ENCODE measurements around the gene KHSRP.

Gene KHSRP

GRCh38 chr19:6427131-6427530 lies 2.5 kb upstream of the KHSRP start:
- H3K4me3 ChIP-seq (ENCODE audit: low read length): no peak overlapping the region
- H3K4me2 ChIP-seq (ENCODE audit: low read length): no peak overlapping the region
- no peaks in the 10 kb centered on the region for H3K9me2 ChIP-seq (replicated peaks; ENCODE audit: control insufficient read depth, low read length)
- peaks cover 19% of the 10 kb centered on the region for H4K20me1 ChIP-seq (ENCODE audit: control insufficient read depth, insufficient read depth, low read depth, low read length)
- H3K27ac ChIP-seq (ENCODE audit: low read depth, low read length): no peak overlapping the region
- H3K9me3 ChIP-seq (ENCODE audit: control insufficient read depth, insufficient read depth, low read length): peaks cover 6% of the 10 kb centered on the region; the same call in 1 of the 2 replicates
- TF ChIP-seq CTCF (IDR thresholded peaks at IDR 0.05; ENCODE audit: low read depth, low read length, poor library complexity, severe bottlenecking): no peak
- no peak for TF ChIP-seq EZH2phosphoT487 (IDR thresholded peaks at IDR 0.05; ENCODE audit: borderline replicate concordance, low read length)
- 0 out of 2 replicates have a peak, but pooled peaks cover 5% of the 10 kb centered on the region for H3F3A ChIP-seq (ENCODE audit: control insufficient read depth, insufficient read depth)
- H3K27me3 ChIP-seq (ENCODE audit: control insufficient read depth, low read length): no peaks in the 10 kb centered on the region
- H3K4me1 ChIP-seq (ENCODE audit: control insufficient read depth, low read length): peaks cover 40% of the 10 kb centered on the region
- peaks cover 22% of the 10 kb centered on the region for H3K36me3 ChIP-seq (ENCODE audit: control insufficient read depth, low read length)
- H3K79me2 ChIP-seq (ENCODE audit: control insufficient read depth, low read length): peaks cover 47% of the 10 kb centered on the region

GRCh38 chr19:6425732-6426620 lies 1.4 kb upstream of the KHSRP start:
- Histone ChIP-seq H3K9me3 (ENCODE audit: control insufficient read depth, insufficient read depth, low read length) (peaks cover 6% of the 10 kb centered on the region; the same call in 1 of the 2 replicates), H3K36me3 (ENCODE audit: control insufficient read depth, low read length) (peaks cover 34% of the 10 kb centered on the region), H3F3A (ENCODE audit: control insufficient read depth, insufficient read depth) (0 out of 2 replicates have a peak, but pooled peaks cover 5% of the 10 kb centered on the region), H3K4me2 (ENCODE audit: low read length) (peak overlapping the region; percentile 61), H4K20me1 (ENCODE audit: control insufficient read depth, insufficient read depth, low read depth, low read length) (peaks cover 29% of the 10 kb centered on the region), H3K79me2 (ENCODE audit: control insufficient read depth, low read length) (peaks cover 54% of the 10 kb centered on the region), H3K4me3 (ENCODE audit: low read length) (peak overlapping the region; percentile 56), H3K4me1 (ENCODE audit: control insufficient read depth, low read length) (peaks cover 35% of the 10 kb centered on the region), H3K9me2 (replicated peaks; ENCODE audit: control insufficient read depth, low read length) (no peaks in the 10 kb centered on the region), H3K27ac (ENCODE audit: low read depth, low read length) (peak overlapping the region; percentile 45), H3K27me3 (ENCODE audit: control insufficient read depth, low read length) (no peaks in the 10 kb centered on the region)
- TF ChIP-seq EZH2phosphoT487 (IDR thresholded peaks at IDR 0.05; ENCODE audit: borderline replicate concordance, low read length) (no peak), CTCF (IDR thresholded peaks at IDR 0.05; ENCODE audit: low read depth, low read length, poor library complexity, severe bottlenecking) (peak; percentile 47)

GRCh38 chr19:6424939-6425731 lies 524 bp upstream of the KHSRP start:
- H3K4me2 ChIP-seq (ENCODE audit: low read length): peak overlapping the region; percentile 61
- H3K79me2 ChIP-seq (ENCODE audit: control insufficient read depth, low read length): peaks cover 57% of the 10 kb centered on the region
- H3K4me3 ChIP-seq (ENCODE audit: low read length): peak overlapping the region; percentile 56
- peak overlapping the region; percentile 45 for H3K27ac ChIP-seq (ENCODE audit: low read depth, low read length)
- peaks cover 42% of the 10 kb centered on the region for H3K36me3 ChIP-seq (ENCODE audit: control insufficient read depth, low read length)
- H3K27me3 ChIP-seq (ENCODE audit: control insufficient read depth, low read length): no peaks in the 10 kb centered on the region
- TF ChIP-seq CTCF (IDR thresholded peaks at IDR 0.05; ENCODE audit: low read depth, low read length, poor library complexity, severe bottlenecking) (no peak), EZH2phosphoT487 (IDR thresholded peaks at IDR 0.05; ENCODE audit: borderline replicate concordance, low read length) (no peak)
- no peaks in the 10 kb centered on the region for H3K9me2 ChIP-seq (replicated peaks; ENCODE audit: control insufficient read depth, low read length)
- peaks cover 34% of the 10 kb centered on the region for H3K4me1 ChIP-seq (ENCODE audit: control insufficient read depth, low read length)
- peaks cover 30% of the 10 kb centered on the region for H4K20me1 ChIP-seq (ENCODE audit: control insufficient read depth, insufficient read depth, low read depth, low read length)
- peaks cover 6% of the 10 kb centered on the region; the same call in 1 of the 2 replicates for H3K9me3 ChIP-seq (ENCODE audit: control insufficient read depth, insufficient read depth, low read length)
- 0 out of 2 replicates have a peak, but pooled peaks cover 5% of the 10 kb centered on the region for H3F3A ChIP-seq (ENCODE audit: control insufficient read depth, insufficient read depth)
